Measurements from ENCODE around the gene PLD6. TPM values are rescaled to one million over a fixed set of nuclear protein-coding genes. Genes with fewer than 3 reads are reported as not detected.
"Not testable (repeated sequence)": the region's sequence is repeated elsewhere in the genome, so short reads cannot be mapped to it uniquely, and the experiment has no call there.

PLD6 gene
- total RNA-seq, 4 donors from 2014 or later = 1.6 to 3.5 TPM; not detected in 2

GRCh38 chr17:17165666-17166308 is 40.3 kb downstream of the PLD6 start:
- Histone ChIP-seq H3K4me1 (no peaks in the 10 kb centered on the region), H3K36me3 (peaks cover 0 to 78% (median 0%) of the 10 kb centered on the region in 3 donors), H3K27ac (no peak overlapping the region), H3K27me3 (no peaks in the 10 kb centered on the region), H3K9me3 (no peaks in the 10 kb centered on the region), H3K4me3 (no peak overlapping the region)
- DNase-seq = no peak
- no peak for TF ChIP-seq CTCF (IDR thresholded peaks at IDR 0.05)
- no peak for TF ChIP-seq POLR2A (IDR thresholded peaks at IDR 0.05)

- TF ChIP-seq POLR2A (IDR thresholded peaks at IDR 0.05) (no peak), CTCF (IDR thresholded peaks at IDR 0.05) (no peak)
- no peaks in the 10 kb centered on the region for H3K4me1 ChIP-seq
- no peak overlapping the region for H3K27ac ChIP-seq
- no peaks in the 10 kb centered on the region for H3K27me3 ChIP-seq
- DNase-seq = no peak
- H3K4me3 ChIP-seq = no peak overlapping the region
- H3K9me3 ChIP-seq = no peaks in the 10 kb centered on the region
- peaks cover 0 to 84% (median 0%) of the 10 kb centered on the region in 3 donors for H3K36me3 ChIP-seq
These were observed 41.5 kb downstream of the PLD6 start for GRCh38 chr17:17164676-17165075.

GRCh38 chr17:17164156-17164555 is 42.0 kb downstream of the PLD6 start:
- H3K4me1 ChIP-seq = no peaks in the 10 kb centered on the region
- H3K9me3 ChIP-seq = no peaks in the 10 kb centered on the region
- DNase-seq = no peak
- TF ChIP-seq POLR2A (IDR thresholded peaks at IDR 0.05) = no peak
- no peak overlapping the region for H3K27ac ChIP-seq
- peaks cover 0 to 89% (median 0%) of the 10 kb centered on the region in 3 donors for H3K36me3 ChIP-seq
- no peaks in the 10 kb centered on the region for H3K27me3 ChIP-seq
- no peak overlapping the region for H3K4me3 ChIP-seq

GRCh38 chr17:17161759-17162158 is 44.4 kb downstream of the PLD6 start:
- H3K4me1 ChIP-seq = no peaks in the 10 kb centered on the region
- no peaks in the 10 kb centered on the region for H3K27me3 ChIP-seq
- TF ChIP-seq POLR2A (IDR thresholded peaks at IDR 0.05) (no peak), CTCF (IDR thresholded peaks at IDR 0.05) (no peak)
- no peak for DNase-seq
- H3K36me3 ChIP-seq = peaks cover 0 to 97% (median 0%) of the 10 kb centered on the region in 3 donors
- H3K4me3 ChIP-seq = no peak overlapping the region
- no peaks in the 10 kb centered on the region for H3K9me3 ChIP-seq
- H3K27ac ChIP-seq = no peak overlapping the region

GRCh38 chr17:17161121-17161520 is 45.0 kb downstream of the PLD6 start:
- Histone ChIP-seq H3K9me3 (no peaks in the 10 kb centered on the region), H3K36me3 (peaks cover 0 to 97% (median 0%) of the 10 kb centered on the region in 3 donors), H3K27me3 (no peaks in the 10 kb centered on the region), H3K27ac (no peak overlapping the region), H3K4me1 (no peaks in the 10 kb centered on the region), H3K4me3 (no peak overlapping the region)
- DNase-seq = no peak
- TF ChIP-seq CTCF (IDR thresholded peaks at IDR 0.05) (no peak), POLR2A (IDR thresholded peaks at IDR 0.05) (no peak)

- H3K4me3 ChIP-seq = no peak overlapping the region
- H3K9me3 ChIP-seq = no peaks in the 10 kb centered on the region
- peaks cover 0 to 97% (median 0%) of the 10 kb centered on the region in 3 donors for H3K36me3 ChIP-seq
- no peak for TF ChIP-seq POLR2A (IDR thresholded peaks at IDR 0.05)
- TF ChIP-seq CTCF (IDR thresholded peaks at IDR 0.05) = no peak
- H3K27me3 ChIP-seq = no peaks in the 10 kb centered on the region
- no peak for DNase-seq
- H3K27ac ChIP-seq = no peak overlapping the region
- H3K4me1 ChIP-seq = no peaks in the 10 kb centered on the region
These were observed 46.6 kb downstream of the PLD6 start for GRCh38 chr17:17159571-17159970.

- H3K27ac ChIP-seq, DNase-seq, H3K9me3 ChIP-seq, H3K4me1 ChIP-seq, H3K27me3 ChIP-seq, H3K4me3 ChIP-seq: not testable (repeated sequence)
- H3K36me3 ChIP-seq = peaks cover 0 to 99% (median 0%) of the 10 kb centered on the region in 3 donors
These were observed 47.6 kb downstream of the PLD6 start for GRCh38 chr17:17158506-17158905.

Data from Peyer's patch (tissue), 4 donors.